K562 (cell line): ENCODE results near the gene LAG3. TPM values are rescaled to one million over a fixed set of nuclear protein-coding genes. Genes with fewer than 3 reads are reported as not detected.
A peak's percentile ranks its signal among the peaks of the same experiment; 100 is the strongest.

ENCODE experiments used
- FOXK2 ChIP-seq, 2 experiments: fragments of 450-650 bp; IDR thresholded peaks in 1 of 2; conservative IDR thresholded peaks in 1 of 2; 2 replicates each; pipeline ENCODE4 v1.6.1; 2016; ENCODE audit warnings: low read depth in 2 of 2, mild to moderate bottlenecking in 1 of 2
- HDAC8 ChIP-seq: fragments of 450-650 bp; IDR thresholded peaks from 2 replicates; pipeline ENCODE4 v1.6.1; 2016; ENCODE audit warnings: mild to moderate bottlenecking, missing genetic modification characterization, moderate library complexity, missing compliant biosample characterization
- HMGN3 ChIP-seq: IDR thresholded peaks from 2 replicates; pipeline ENCODE4 v1.6.1; 2011; ENCODE audit warnings: borderline replicate concordance, low read depth, mild to moderate bottlenecking, mixed read lengths, low read length; ENCODE audit not compliant: insufficient read length; ENCODE audit errors: extremely low read depth
- HNRNPL ChIP-seq: fragments of 200-400 bp; formaldehyde crosslinking; IDR thresholded peaks from 2 replicates; pipeline ENCODE4 v1.6.1; 2017; ENCODE audit warnings: low read depth, mild to moderate bottlenecking, low read length
- LCOR ChIP-seq: sonication (generic); formaldehyde crosslinking; IDR thresholded peaks from 2 replicates; pipeline ENCODE4 v1.8.0; 2022; ENCODE audit warnings: mild to moderate bottlenecking, missing genetic modification reagents
- MYBL2 ChIP-seq, 2 experiments: fragments of 450-650 bp in 1 of 2; sonication (generic) in 1 of 2; formaldehyde crosslinking in 1 of 2; IDR thresholded peaks; 2 replicates each; pipeline versions ENCODE4 v1.6.1 to v1.8.1; 2017 to 2022; ENCODE audit warnings: borderline replicate concordance in 1 of 2, inconsistent platforms in 1 of 2, low read depth in 1 of 2, mild to moderate bottlenecking in 1 of 2, missing genetic modification reagents in 1 of 2, moderate library complexity in 1 of 2
- MYNN ChIP-seq, 2 experiments: sonication (generic); formaldehyde crosslinking in 1 of 2; IDR thresholded peaks; 2 replicates each; pipeline versions ENCODE4 v1.5.0 to v1.6.1; 2016 to 2020; ENCODE audit warnings: antibody characterized with exemption in 1 of 2, missing genetic modification reagents in 1 of 2
- SOX6 ChIP-seq: fragments of 450-650 bp; IDR thresholded peaks from 2 replicates; pipeline ENCODE4 v1.6.1; 2014; ENCODE audit warnings: mild to moderate bottlenecking
- TEAD4 ChIP-seq, 2 experiments: sonication (generic) in 1 of 2; formaldehyde crosslinking in 1 of 2; IDR thresholded peaks; 2 replicates each; pipeline versions ENCODE4 v1.6.1 to v1.8.0; 2012 to 2022; ENCODE audit warnings: borderline replicate concordance in 1 of 2, inconsistent platforms in 1 of 2, low read length in 1 of 2, mild to moderate bottlenecking in 1 of 2, missing genetic modification reagents in 1 of 2
- ZFPM2 ChIP-seq: fragments of 250-450 bp; sonication (Bioruptor Pico); IDR thresholded peaks from 2 replicates; pipeline ENCODE4 v1.5.1; 2022; ENCODE audit warnings: mild to moderate bottlenecking
- ZNF140 ChIP-seq: fragments of 250-450 bp; sonication (Bioruptor Pico); IDR thresholded peaks from 2 replicates; pipeline ENCODE4 v1.8.0; 2021; ENCODE audit warnings: moderate library complexity, mild to moderate bottlenecking, inconsistent platforms
- ZNF436 ChIP-seq: fragments of 250-450, 450-650 bp; sonication (Bioruptor Pico); formaldehyde crosslinking; IDR thresholded peaks from 2 replicates; pipeline ENCODE4 v1.7.0; 2020; ENCODE audit warnings: mild to moderate bottlenecking
- polyA plus RNA-seq, 8 experiments: library from polyadenylated mRNA; depleted of rRNA in 4 of 8; stranded (reverse) in 5 of 8; unstranded in 3 of 8; fragments of >200 nt; fragmentation: Nextera tagmentation in 2 of 8; fragmentation: Illumina TruSeq in 1 of 8; extraction: Ambion mirVana in 2 of 8; extraction: Trizol in 1 of 8; gene quantifications; 2 replicates each; pipeline versions ENCODE4 v1.2.1 to v1.2.3, GENCODE V29; 2011 to 2014; ENCODE audit warnings: inconsistent platforms in 1 of 8, missing spikeins in 1 of 8
- total RNA-seq, 7 experiments: library from RNA; depleted of rRNA in 6 of 7; stranded (reverse); fragments of >200 nt in 6 of 7; fragmentation: Illumina TruSeq in 2 of 7; extraction: Trizol in 2 of 7; gene quantifications; 2 replicates each; pipeline versions ENCODE4 v1.2.1 to v1.2.3, GENCODE V29; 2011 to 2021; ENCODE audit warnings: low replicate concordance in 1 of 7
- TF ChIP-seq, protein P1 (sequence below): fragments of 450-650 bp; IDR thresholded peaks from 2 replicates; pipeline ENCODE4 v1.6.1; 2016; ENCODE audit warnings: missing biosample characterization, missing genetic modification characterization
- TF ChIP-seq, protein P2 (sequence below): sonication (generic); formaldehyde crosslinking; IDR thresholded peaks from 2 replicates; pipeline ENCODE4 v1.8.0; 2022; ENCODE audit warnings: missing genetic modification reagents, mild to moderate bottlenecking, borderline replicate concordance
- TF ChIP-seq, protein P3 (sequence below): sonication (generic); formaldehyde crosslinking; IDR thresholded peaks from 2 replicates; pipeline ENCODE4 v1.9.0; 2022; ENCODE audit warnings: mild to moderate bottlenecking, missing genetic modification reagents
- TF ChIP-seq, protein P4 (sequence below): sonication (generic); formaldehyde crosslinking; IDR thresholded peaks from 2 replicates; pipeline ENCODE4 v1.9.0; 2022; ENCODE audit warnings: mild to moderate bottlenecking, missing genetic modification reagents
- TF ChIP-seq, protein P5 (sequence below): sonication (generic); formaldehyde crosslinking; IDR thresholded peaks from 2 replicates; pipeline ENCODE4 v1.8.0; 2023; ENCODE audit warnings: missing genetic modification reagents, mild to moderate bottlenecking, borderline replicate concordance

LAG3 gene
- total and polyA plus RNA-seq, 9 of the 15 experiments (the other 6 are each of a cell fraction or from before 2014, with no cell fraction given), result 0.07 to 0.66 (median 0.09) TPM; not detected in 1

DNA sequence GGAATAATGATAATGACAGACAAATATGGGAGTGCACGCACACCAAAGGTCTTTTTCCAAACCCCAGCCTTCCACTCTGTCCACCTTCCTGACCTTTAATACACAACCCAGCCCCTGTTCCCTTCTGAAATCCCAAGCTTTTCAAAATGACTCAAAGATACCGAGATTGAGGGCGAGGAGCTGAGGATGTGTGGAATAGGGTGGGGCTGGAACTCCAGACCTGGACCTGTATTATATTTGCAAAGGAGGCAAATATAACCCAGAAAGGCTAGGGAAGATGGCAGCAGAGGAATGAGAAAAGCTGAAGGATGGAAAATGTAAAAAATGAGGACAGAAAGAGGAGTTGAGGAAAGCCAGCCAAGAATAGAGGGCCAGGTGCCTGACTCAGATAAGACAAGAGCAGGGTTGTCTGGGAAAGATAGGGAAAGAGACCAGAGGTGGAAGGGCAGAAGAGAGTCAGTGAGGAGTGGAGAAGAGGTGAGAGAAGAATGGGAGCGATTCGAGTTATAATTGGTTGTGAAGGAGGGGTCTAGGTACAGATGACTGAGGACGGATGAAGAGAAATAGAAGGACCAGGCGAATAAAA, 7.2 kb upstream of the LAG3 start (continued):
- TF ChIP-seq ZNF140 (CRISPR knock-in tag), result no peak
- no peak for TF ChIP-seq HNRNPL
- TF ChIP-seq, protein P1, sequence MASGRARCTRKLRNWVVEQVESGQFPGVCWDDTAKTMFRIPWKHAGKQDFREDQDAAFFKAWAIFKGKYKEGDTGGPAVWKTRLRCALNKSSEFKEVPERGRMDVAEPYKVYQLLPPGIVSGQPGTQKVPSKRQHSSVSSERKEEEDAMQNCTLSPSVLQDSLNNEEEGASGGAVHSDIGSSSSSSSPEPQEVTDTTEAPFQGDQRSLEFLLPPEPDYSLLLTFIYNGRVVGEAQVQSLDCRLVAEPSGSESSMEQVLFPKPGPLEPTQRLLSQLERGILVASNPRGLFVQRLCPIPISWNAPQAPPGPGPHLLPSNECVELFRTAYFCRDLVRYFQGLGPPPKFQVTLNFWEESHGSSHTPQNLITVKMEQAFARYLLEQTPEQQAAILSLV (tag), result no peak
- TF ChIP-seq HMGN3, result no peak
- TF ChIP-seq ZFPM2 (CRISPR knock-in tag), result no peak
- TF ChIP-seq MYBL2 (IDR thresholded peaks at IDR 0.05; ENCODE audit: low read depth), result peak; percentile 42; the same call in 1 of the 2 replicates
- TF ChIP-seq MYBL2 (CRISPR knock-in tag; IDR thresholded peaks at IDR 0.05; ENCODE audit: borderline replicate concordance), result no peak
- no peak for TF ChIP-seq ZNF436 (CRISPR knock-in tag)
- TF ChIP-seq, protein P2, sequence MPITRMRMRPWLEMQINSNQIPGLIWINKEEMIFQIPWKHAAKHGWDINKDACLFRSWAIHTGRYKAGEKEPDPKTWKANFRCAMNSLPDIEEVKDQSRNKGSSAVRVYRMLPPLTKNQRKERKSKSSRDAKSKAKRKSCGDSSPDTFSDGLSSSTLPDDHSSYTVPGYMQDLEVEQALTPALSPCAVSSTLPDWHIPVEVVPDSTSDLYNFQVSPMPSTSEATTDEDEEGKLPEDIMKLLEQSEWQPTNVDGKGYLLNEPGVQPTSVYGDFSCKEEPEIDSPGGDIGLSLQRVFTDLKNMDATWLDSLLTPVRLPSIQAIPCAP, result no peak
- TF ChIP-seq, protein P3, sequence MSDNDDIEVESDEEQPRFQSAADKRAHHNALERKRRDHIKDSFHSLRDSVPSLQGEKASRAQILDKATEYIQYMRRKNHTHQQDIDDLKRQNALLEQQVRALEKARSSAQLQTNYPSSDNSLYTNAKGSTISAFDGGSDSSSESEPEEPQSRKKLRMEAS (CRISPR knock-in tag), result no peak
- TF ChIP-seq, protein P4, sequence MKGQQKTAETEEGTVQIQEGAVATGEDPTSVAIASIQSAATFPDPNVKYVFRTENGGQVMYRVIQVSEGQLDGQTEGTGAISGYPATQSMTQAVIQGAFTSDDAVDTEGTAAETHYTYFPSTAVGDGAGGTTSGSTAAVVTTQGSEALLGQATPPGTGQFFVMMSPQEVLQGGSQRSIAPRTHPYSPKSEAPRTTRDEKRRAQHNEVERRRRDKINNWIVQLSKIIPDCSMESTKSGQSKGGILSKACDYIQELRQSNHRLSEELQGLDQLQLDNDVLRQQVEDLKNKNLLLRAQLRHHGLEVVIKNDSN (CRISPR knock-in tag), result no peak
- peak; percentile 93 for TF ChIP-seq TEAD4 (IDR thresholded peaks at IDR 0.05; ENCODE audit: low read length)
- TF ChIP-seq TEAD4 (CRISPR knock-in tag; IDR thresholded peaks at IDR 0.05; ENCODE audit: borderline replicate concordance), result no peak
- no peak for TF ChIP-seq LCOR (CRISPR knock-in tag)
- no peak for TF ChIP-seq HDAC8 (tag)
- TF ChIP-seq FOXK2 (conservative IDR thresholded peaks at IDR 0.05 in 1 of 2, IDR thresholded peaks at IDR 0.05 in 1 of 2; ENCODE audit: low read depth in 2 of 2), result peak; percentile 33 to 44; a peak in 1 of 4 replicates
- TF ChIP-seq MYNN (IDR thresholded peaks at IDR 0.05), result no peak; the same call in 1 of the 2 replicates
- no peak for TF ChIP-seq MYNN (CRISPR knock-in tag; IDR thresholded peaks at IDR 0.05)
- TF ChIP-seq, protein P5, sequence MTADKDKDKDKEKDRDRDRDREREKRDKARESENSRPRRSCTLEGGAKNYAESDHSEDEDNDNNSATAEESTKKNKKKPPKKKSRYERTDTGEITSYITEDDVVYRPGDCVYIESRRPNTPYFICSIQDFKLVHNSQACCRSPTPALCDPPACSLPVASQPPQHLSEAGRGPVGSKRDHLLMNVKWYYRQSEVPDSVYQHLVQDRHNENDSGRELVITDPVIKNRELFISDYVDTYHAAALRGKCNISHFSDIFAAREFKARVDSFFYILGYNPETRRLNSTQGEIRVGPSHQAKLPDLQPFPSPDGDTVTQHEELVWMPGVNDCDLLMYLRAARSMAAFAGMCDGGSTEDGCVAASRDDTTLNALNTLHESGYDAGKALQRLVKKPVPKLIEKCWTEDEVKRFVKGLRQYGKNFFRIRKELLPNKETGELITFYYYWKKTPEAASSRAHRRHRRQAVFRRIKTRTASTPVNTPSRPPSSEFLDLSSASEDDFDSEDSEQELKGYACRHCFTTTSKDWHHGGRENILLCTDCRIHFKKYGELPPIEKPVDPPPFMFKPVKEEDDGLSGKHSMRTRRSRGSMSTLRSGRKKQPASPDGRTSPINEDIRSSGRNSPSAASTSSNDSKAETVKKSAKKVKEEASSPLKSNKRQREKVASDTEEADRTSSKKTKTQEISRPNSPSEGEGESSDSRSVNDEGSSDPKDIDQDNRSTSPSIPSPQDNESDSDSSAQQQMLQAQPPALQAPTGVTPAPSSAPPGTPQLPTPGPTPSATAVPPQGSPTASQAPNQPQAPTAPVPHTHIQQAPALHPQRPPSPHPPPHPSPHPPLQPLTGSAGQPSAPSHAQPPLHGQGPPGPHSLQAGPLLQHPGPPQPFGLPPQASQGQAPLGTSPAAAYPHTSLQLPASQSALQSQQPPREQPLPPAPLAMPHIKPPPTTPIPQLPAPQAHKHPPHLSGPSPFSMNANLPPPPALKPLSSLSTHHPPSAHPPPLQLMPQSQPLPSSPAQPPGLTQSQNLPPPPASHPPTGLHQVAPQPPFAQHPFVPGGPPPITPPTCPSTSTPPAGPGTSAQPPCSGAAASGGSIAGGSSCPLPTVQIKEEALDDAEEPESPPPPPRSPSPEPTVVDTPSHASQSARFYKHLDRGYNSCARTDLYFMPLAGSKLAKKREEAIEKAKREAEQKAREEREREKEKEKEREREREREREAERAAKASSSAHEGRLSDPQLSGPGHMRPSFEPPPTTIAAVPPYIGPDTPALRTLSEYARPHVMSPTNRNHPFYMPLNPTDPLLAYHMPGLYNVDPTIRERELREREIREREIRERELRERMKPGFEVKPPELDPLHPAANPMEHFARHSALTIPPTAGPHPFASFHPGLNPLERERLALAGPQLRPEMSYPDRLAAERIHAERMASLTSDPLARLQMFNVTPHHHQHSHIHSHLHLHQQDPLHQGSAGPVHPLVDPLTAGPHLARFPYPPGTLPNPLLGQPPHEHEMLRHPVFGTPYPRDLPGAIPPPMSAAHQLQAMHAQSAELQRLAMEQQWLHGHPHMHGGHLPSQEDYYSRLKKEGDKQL (CRISPR knock-in tag), result no peak
- TF ChIP-seq SOX6, result peak; percentile 87
